GM23338 (cell line): ENCODE results near the gene TUBA3E.

ENCODE experiments used
- EZH2 ChIP-seq: fragments of 200-600 bp; sonication (generic); IDR thresholded peaks from one replicate; pipeline ENCODE4 v1.8.0; 2017; ENCODE audit warnings: antibody characterized with exemption, mild to moderate bottlenecking, low read depth; ENCODE audit not compliant: unreplicated experiment
- NANOG ChIP-seq: IDR thresholded peaks from 2 replicates; pipeline ENCODE4 v1.6.1; 2016; ENCODE audit warnings: antibody characterized with exemption, borderline replicate concordance
- POLR2AphosphoS5 ChIP-seq: IDR thresholded peaks from 2 replicates; pipeline ENCODE4 v1.6.1; 2016; ENCODE audit warnings: antibody characterized with exemption, low read depth
- TF ChIP-seq, protein P1 (sequence below), 2 experiments: fragments of 200-600 bp in 1 of 2; sonication (generic) in 1 of 2; conservative IDR thresholded peaks; 2 replicates each; pipeline versions ENCODE4 v1.5.1 to v1.6.1; 2016 to 2017; ENCODE audit warnings: antibody characterized with exemption in 2 of 2, low read depth in 2 of 2, mild to moderate bottlenecking in 2 of 2, moderate library complexity in 1 of 2
- TF ChIP-seq, protein P2 (sequence below): IDR thresholded peaks from one replicate; pipeline ENCODE4 v1.6.1; 2018; ENCODE audit warnings: antibody characterized with exemption; ENCODE audit not compliant: unreplicated experiment
- TF ChIP-seq, protein P3 (sequence below): IDR thresholded peaks from 2 replicates; pipeline ENCODE4 v1.6.1; 2016; ENCODE audit warnings: antibody characterized with exemption

GRCh38 chr2:130150181-130151144 lies 47.8 kb downstream of the TUBA3E start:
- TF ChIP-seq, protein P1, sequence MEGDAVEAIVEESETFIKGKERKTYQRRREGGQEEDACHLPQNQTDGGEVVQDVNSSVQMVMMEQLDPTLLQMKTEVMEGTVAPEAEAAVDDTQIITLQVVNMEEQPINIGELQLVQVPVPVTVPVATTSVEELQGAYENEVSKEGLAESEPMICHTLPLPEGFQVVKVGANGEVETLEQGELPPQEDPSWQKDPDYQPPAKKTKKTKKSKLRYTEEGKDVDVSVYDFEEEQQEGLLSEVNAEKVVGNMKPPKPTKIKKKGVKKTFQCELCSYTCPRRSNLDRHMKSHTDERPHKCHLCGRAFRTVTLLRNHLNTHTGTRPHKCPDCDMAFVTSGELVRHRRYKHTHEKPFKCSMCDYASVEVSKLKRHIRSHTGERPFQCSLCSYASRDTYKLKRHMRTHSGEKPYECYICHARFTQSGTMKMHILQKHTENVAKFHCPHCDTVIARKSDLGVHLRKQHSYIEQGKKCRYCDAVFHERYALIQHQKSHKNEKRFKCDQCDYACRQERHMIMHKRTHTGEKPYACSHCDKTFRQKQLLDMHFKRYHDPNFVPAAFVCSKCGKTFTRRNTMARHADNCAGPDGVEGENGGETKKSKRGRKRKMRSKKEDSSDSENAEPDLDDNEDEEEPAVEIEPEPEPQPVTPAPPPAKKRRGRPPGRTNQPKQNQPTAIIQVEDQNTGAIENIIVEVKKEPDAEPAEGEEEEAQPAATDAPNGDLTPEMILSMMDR (conservative IDR thresholded peaks at IDR 0.05; ENCODE audit: low read depth in 2 of 2): no peak
- TF ChIP-seq NANOG (no peak), POLR2AphosphoS5 (no peak), EZH2 (no peak)
- TF ChIP-seq, protein P2, sequence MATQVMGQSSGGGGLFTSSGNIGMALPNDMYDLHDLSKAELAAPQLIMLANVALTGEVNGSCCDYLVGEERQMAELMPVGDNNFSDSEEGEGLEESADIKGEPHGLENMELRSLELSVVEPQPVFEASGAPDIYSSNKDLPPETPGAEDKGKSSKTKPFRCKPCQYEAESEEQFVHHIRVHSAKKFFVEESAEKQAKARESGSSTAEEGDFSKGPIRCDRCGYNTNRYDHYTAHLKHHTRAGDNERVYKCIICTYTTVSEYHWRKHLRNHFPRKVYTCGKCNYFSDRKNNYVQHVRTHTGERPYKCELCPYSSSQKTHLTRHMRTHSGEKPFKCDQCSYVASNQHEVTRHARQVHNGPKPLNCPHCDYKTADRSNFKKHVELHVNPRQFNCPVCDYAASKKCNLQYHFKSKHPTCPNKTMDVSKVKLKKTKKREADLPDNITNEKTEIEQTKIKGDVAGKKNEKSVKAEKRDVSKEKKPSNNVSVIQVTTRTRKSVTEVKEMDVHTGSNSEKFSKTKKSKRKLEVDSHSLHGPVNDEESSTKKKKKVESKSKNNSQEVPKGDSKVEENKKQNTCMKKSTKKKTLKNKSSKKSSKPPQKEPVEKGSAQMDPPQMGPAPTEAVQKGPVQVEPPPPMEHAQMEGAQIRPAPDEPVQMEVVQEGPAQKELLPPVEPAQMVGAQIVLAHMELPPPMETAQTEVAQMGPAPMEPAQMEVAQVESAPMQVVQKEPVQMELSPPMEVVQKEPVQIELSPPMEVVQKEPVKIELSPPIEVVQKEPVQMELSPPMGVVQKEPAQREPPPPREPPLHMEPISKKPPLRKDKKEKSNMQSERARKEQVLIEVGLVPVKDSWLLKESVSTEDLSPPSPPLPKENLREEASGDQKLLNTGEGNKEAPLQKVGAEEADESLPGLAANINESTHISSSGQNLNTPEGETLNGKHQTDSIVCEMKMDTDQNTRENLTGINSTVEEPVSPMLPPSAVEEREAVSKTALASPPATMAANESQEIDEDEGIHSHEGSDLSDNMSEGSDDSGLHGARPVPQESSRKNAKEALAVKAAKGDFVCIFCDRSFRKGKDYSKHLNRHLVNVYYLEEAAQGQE: no peak
- TF ChIP-seq, protein P3, sequence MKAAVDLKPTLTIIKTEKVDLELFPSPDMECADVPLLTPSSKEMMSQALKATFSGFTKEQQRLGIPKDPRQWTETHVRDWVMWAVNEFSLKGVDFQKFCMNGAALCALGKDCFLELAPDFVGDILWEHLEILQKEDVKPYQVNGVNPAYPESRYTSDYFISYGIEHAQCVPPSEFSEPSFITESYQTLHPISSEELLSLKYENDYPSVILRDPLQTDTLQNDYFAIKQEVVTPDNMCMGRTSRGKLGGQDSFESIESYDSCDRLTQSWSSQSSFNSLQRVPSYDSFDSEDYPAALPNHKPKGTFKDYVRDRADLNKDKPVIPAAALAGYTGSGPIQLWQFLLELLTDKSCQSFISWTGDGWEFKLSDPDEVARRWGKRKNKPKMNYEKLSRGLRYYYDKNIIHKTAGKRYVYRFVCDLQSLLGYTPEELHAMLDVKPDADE: no peak
